Measurements from ENCODE around the gene MBD5.

DNA sequence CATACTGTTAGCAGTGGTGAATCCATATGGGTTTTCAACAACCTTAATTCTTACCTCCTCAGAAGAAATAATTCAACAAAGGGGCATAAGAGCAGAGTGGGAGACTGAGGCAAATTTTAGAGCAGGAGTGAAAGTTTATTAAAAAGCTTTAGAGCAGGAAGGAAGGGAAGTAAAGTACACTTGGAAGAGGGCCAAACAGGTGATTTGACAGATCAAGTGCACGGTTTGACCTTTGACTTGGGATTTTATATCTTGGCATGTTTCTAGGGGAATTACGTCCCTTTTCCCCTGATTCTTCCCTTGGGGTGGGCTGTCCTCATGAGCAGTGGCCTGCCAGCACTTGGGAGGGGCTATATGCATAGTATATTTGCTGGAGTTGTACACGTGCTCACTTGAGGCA is 280.5 kb downstream of the MBD5 start:
- no peak for TF ChIP-seq CTCF (IDR thresholded peaks at IDR 0.05; ENCODE audit: low read depth, low read length)
- TF ChIP-seq EZH2phosphoT487 (IDR thresholded peaks at IDR 0.05; ENCODE audit: low read depth), result no peak

Data from OCI-LY3 (cell line).